Measurements from ENCODE around the gene KLK4.

- TF ChIP-seq POLR2A (IDR thresholded peaks at IDR 0.05; ENCODE audit: low read depth, low read length), result no peak
- TF ChIP-seq POLR2AphosphoS5 (IDR thresholded peaks at IDR 0.05; ENCODE audit: insufficient read depth, low read depth, low read length), result no peak
Measured at GRCh38 chr19:50933640-50934039, 22.4 kb upstream of the KLK4 start.
